Mammary epithelial cell (primary cell): ENCODE measurements around the gene LCT.

ENCODE experiments used
- EZH2 ChIP-seq: IDR thresholded peaks from 2 replicates; pipeline ENCODE4 v1.6.1; 2012; ENCODE audit warnings: low read length, inconsistent platforms, borderline replicate concordance
- TF ChIP-seq, protein P1 (sequence below), 2 donors: IDR thresholded peaks in 1 of 2; conservative IDR thresholded peaks in 1 of 2; 2 replicates each; pipeline ENCODE4 v1.5.1; 2011 to 2012; ENCODE audit warnings: inconsistent platforms in 2 of 2, low read length in 2 of 2, mild to moderate bottlenecking in 2 of 2, control low read depth in 1 of 2, low read depth in 1 of 2; ENCODE audit not compliant: insufficient read depth in 1 of 2; ENCODE audit errors: extremely low read depth in 1 of 2

DNA sequence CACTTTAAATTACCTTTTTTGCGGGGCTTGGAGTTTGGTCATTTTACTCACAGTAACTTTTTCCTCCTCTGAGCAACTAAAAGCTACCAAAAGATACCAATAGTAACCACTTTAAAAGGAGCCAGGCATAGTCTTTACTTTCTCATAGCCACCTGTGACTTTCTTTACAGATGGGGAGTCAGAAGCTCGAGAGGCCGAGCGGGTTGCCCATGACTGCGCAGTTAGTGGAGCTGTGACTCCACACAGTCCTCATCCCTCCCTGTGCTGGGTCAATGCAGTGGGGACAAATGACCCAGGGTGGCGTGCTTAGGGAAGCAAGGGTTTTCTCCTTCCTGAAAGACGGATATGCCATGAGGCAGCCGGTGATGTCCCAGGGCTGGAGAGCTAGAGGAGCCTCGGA is 11.9 kb downstream of the LCT start:
- TF ChIP-seq, protein P1, sequence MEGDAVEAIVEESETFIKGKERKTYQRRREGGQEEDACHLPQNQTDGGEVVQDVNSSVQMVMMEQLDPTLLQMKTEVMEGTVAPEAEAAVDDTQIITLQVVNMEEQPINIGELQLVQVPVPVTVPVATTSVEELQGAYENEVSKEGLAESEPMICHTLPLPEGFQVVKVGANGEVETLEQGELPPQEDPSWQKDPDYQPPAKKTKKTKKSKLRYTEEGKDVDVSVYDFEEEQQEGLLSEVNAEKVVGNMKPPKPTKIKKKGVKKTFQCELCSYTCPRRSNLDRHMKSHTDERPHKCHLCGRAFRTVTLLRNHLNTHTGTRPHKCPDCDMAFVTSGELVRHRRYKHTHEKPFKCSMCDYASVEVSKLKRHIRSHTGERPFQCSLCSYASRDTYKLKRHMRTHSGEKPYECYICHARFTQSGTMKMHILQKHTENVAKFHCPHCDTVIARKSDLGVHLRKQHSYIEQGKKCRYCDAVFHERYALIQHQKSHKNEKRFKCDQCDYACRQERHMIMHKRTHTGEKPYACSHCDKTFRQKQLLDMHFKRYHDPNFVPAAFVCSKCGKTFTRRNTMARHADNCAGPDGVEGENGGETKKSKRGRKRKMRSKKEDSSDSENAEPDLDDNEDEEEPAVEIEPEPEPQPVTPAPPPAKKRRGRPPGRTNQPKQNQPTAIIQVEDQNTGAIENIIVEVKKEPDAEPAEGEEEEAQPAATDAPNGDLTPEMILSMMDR (conservative IDR thresholded peaks at IDR 0.05 in 1 of 2, IDR thresholded peaks at IDR 0.05 in 1 of 2; ENCODE audit: extremely low read depth in 1 of 2, insufficient read depth in 1 of 2, low read depth in 1 of 2, low read length in 2 of 2): no peak
- TF ChIP-seq EZH2: no peak
